Effector CD4-positive, alpha-beta T cell (primary cell): ENCODE results near the gene GPR42.
"Not testable (repeated sequence)": the region's sequence is repeated elsewhere in the genome, so short reads cannot be mapped to it uniquely, and the experiment has no call there.

Experiments used
- DNase-seq: peaks from one replicate; pipeline ENCODE4 v3.0.0-alpha.2; 2020

Gene GPR42

DNA sequence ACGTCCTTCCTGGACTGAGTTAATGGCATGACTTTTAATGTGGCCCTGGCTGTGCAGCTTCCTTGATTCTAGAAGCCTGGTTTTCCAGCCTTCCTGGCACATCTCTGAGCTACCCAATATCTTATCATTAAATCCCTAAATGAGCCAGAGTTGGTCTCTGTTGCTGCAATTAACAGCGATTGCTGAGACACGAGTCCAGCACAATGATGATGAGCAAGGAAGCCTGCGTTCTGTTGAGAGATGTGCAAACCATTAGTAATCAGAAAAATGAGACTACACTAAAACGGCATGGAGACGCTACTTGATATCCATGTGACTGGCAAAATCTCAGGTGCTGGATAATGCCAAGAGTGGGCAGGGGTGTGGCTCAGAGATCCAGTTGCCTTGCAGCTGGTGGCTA lies 26.2 kb downstream of the GPR42 start:
- DNase-seq = no peak

DNA sequence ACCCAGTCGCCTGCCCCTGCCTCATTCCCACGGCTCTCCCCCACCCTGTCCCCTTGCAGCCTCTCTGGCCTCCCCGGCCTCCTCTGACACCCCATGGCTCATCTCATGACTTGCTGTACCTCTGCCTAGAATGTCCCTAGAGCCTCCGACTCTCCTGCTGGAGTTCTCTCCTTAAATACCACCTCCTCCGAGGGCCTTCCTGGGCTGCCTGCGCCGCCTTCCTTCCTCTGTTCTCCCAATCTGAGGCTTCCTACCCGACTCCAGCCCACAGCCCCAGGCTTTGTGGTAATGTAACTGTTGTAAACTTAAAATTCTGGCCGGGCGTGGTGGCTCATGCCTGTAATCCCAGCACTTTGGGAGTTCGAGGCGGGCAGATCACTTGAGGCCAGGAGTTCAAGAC lies 27.7 kb downstream of the GPR42 start:
- DNase-seq = no peak

DNA sequence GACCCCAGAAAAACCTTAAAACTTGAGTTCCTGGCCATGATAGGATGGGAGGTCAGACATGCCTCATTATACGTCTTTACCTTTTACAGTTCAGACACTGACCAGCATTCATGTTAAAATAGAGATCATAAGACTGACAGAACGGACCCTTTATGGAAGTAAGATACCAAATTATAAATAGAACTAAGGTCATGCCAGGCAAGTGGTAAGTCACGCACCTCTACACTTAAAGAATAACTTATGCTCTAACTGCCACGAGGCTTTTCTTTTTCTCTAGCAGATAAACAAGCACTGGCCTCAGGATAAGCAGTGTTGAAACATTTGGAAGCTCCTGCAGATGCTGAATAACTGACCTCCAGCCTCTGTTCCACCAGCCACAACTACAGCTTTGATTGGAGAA lies 28.4 kb downstream of the GPR42 start:
- no peak for DNase-seq

DNA sequence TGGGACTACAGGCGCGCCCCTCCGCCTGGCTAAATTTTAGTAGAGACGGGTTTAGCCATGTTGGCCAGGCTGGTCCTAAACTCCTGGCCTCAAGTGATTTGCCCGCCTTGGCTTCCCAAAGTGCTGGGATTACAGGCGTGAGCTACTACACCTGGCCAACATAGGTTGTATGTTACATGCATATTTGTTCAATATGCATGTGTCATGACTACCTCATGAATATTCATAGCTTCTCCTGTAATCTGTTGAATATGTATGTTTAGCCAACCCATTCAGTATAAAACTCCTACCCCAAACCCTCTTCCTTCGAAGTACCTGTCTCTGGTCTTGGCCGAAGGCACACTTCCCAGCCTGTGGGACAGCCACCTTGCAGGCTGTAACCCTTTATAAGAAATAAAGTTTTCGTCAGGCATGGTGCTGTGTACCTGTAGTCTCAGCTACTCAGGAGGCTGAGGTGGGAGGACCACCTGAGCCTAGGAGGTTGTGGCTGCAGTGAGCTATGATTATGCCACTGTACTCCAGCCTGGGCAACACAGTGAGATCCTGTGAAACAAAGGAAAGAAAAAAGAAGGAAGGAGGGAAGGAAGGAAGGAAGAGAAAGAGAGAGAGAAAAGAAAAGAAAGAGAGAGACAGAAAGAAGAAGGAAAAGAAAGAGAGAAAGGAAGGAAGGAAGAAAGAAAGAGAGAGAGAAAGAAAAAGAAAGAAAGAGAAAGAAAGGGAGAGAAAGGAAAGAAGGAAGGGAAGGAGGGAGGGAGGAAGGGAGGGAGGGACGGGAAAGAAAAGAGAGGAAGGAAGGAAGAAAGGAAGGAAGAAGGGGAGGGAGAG lies 29.3 kb downstream of the GPR42 start:
- no peak for DNase-seq

DNA sequence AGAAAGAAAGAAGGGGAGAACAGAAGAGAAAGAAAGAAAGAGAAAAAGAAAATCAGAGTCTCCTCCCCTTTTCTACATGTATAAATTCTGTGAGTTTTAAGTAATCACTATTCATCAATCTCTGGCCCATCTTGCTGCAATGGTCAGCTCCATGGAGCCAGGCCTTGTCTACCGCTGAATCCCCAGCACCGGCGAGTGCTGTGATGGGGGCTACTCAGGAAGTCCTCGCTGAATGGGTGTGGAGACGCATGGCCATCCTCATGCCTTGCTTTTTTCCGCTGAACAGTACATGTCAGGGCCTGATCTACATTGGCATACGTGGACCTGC lies 29.9 kb downstream of the GPR42 start:
- no peak for DNase-seq

DNA sequence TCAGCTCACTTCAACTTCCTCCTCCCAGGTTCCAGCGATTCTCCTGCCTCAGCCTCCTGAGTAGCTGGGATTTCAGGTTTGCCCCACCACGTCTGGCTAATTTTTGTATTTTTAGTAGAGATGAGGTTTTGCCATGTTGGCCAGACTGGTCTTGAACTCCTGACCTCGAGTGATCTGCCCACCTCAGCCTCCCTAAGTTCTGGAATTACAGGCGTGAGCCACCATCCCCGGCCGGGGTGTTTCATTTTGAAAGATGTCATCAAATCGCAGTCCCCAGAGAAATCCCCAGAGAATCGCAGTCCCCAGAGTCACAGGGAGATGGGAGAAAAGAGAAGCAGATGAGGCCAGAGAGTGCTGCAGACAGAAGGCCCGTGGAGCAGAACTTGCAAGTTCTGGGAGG lies 30.5 kb downstream of the GPR42 start:
- not testable (repeated sequence) for DNase-seq

DNA sequence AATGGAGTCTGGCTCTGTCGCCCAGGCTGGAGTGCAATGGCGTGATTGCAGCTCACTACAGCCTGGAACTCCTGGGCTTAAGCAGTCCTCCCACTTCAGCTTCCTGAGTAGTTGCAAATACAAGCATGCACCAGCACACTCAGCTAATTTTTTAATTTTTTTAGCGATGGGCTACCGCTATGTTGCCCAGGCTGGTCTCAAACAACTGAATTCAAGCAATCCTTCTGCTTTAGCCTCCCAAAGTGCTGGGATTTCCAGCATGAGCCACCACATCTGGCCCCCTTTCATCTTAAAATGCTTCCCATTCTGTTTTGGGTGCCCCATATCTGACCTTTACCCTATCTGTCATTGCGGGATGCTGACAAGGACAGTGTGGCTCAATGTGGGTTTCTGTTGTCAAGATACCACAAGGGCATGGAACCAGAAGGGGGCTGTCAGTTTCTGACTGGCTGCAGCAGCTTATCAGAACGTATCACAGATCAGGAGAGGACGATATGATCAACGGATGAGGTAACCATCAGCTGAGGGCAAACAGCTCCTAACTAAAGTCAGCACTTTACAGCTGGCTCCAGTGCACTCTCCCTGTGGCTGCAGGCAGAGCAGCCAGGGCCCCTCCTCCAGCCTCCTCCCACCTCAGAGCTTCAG lies 32.4 kb downstream of the GPR42 start:
- no peak for DNase-seq

DNA sequence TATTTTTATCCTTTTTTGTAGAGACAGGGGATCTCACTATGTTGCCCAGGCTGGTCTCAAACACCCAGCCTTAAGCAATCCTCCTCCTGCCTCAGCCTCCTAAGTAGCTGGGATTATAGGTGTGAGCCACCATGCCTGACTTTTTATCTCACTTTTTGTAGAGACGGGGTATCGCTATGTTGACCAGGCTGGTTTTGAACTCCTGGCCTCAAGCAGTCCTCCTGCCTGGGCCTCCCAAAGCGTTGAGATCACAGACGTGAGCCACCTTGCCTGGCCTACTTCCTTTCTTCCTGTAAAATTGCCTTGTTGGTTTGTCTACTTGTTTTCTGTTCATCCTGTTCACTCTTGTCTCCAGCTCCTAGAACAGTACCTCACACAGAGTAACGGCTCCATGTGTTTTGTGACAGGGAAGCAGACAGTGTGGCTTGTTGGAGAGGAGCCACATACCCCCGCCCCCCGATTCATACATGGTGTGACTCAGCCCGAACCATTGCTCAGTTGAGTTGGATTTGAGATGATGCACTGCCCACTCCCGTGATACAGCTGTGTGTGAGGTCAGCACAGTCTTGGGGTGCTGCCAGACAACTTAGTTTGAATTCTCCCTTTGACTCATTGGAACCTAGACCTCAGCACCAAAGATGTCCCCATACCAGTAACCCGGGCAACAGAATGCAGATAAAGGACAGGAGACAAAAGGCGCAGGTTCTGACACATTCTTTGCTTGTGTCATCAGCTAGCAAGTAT lies 34.2 kb downstream of the GPR42 start:
- no peak for DNase-seq

DNA sequence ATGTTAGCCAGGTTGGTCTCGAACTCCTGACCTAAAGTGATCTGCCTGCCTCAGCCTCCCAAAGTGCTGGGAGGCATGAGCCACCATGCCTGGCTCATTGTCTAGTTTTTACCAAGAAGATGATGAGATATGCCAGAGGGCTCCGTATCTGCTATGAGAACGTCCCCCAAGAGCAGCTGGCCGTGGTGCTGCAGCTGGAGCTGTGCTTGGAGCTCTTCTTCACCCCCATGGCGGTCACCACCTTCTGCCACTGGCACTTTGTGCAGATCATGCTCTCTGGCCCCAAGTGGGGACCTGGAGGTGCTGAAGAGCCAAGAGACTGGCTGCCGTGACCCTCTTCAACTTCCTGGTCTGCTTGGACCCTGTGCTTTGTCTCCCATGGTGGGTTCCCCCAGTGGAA lies 36.8 kb downstream of the GPR42 start:
- DNase-seq = no peak

DNA sequence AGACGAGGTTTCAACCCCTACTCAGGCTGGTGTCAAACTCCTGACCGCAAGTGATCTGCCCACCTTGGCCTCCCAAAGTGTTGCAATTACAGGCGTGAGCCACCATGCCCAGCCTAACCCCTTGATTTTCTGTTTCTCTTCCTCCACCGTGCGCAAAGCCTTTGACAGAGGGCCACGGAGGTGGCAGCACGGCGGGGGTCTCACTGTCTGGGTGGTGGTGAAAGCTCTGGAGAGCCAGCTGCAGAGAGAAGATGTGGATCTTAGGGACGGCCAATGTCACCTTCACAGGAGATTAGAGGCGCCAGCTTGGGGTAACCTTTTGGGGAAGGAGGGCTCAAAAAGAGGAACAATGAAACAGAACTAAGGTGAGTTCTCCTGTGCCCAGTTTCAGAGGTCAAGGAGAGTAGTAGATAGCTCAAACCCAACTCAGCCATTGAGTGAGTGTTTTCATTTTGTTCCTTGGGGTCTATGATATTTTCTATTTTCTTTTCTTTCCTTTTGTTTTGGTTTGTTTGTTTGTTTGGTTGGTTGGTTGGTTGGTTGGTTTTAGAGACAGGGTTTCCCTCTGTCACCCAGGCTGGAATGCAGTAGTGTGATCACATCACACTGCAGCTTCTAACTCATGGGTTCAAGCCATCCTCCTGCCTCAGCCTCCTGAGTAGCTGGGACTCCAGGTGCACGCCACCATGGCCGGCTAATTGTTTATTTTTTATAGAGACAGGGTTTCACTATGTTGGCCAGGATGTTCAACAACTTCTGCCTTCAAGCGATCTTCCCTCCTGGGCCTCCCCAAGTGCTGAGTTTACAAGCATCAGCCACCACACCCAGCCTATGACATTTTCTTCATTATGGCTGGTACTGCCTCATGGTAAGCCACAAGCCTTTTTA lies 37.7 kb downstream of the GPR42 start:
- DNase-seq = no peak

DNA sequence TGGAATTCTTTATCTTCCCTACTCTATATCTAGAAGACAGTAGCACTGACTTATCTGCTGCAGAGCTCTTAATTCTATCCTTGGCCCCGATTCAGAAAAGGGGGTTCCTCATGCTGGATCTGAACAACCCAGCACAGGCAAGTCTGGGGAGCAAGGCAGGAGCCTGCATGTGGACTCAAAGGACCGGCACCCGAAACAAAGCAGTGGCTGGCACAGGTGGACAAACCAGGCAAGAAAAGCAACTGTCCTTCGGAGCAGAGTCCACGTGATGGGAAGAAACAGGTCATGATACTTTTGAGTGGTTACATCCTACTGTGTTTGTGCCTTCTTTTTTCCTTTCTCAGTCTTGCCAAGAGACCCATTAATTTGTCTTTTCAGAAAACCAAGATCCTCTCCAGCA lies 38.3 kb downstream of the GPR42 start:
- DNase-seq = no peak

DNA sequence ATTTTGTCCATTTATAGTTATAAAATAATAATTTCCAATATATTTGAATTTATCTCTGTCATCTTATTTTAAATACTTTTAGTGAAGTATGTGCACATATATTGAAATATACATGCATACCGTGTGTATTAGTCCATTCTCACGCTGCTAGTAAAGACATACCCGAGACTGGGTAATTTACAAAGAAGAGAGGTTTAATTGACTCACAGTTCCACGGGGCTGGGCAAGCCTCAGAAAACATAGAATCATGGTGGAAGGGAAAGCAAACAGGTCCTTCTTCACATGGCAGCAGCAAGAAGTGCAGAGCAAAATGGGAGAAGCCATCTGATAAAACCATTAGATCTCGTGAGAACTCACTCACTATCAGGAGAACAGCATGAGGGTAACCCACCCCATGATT lies 39.6 kb downstream of the GPR42 start:
- no peak for DNase-seq

DNA sequence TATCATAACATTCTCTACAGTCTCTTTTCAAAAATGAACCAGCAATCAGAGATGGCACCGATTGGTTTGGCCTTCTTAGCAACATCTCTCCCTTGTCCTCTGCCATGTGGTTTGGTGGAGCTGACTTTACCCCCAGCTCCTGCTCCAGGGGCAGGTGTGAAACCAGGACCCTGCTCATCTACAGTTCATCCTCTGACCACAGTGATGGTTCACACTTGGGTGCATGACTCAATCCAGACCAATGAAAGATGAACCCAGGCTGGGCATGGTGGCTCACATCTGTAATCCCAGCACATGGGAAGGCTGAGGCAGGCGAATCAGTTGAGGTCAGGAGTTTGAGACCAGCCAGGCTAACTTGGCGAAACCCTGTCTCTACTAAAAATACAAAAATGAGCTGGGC lies 43.6 kb downstream of the GPR42 start:
- no peak for DNase-seq

DNA sequence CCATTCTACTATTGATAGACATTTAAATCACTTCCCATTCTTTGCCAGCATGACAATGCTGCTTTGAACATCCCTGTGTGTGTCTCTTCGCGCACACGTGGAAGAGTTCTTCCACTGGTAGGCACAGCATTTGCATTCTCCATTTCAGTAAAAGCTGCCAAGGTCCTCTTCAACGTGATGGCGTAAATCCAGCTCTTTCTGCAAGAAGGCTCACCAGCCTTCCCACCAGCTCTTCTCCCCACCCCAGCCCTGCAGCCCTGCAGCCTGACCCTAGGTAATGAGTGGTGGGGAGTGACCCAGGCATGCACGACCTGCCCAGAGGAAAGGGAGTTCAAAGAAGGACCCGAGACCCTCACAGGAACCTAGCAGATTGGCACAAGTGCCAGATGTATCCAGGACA lies 45.5 kb downstream of the GPR42 start:
- DNase-seq = no peak

DNA sequence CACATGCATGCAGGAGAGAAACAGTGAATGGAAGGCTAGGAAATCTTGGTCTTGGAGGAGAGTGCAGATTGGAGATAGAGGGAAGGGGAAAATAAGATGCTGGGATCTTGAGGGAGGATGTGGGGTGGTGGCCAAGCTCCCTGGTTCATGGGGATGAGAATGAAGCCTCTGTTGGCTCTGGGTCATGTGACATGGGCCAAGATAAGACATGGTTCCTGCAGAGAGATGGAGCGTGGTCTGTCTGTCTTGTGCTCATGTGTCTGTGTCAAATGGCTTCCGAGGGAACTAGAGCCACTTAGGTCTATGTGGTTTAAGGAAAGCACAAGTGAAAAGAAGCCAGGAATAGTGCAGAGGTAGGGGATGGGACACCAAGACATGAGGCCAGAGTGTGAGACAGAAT lies 46.4 kb downstream of the GPR42 start:
- no peak for DNase-seq

DNA sequence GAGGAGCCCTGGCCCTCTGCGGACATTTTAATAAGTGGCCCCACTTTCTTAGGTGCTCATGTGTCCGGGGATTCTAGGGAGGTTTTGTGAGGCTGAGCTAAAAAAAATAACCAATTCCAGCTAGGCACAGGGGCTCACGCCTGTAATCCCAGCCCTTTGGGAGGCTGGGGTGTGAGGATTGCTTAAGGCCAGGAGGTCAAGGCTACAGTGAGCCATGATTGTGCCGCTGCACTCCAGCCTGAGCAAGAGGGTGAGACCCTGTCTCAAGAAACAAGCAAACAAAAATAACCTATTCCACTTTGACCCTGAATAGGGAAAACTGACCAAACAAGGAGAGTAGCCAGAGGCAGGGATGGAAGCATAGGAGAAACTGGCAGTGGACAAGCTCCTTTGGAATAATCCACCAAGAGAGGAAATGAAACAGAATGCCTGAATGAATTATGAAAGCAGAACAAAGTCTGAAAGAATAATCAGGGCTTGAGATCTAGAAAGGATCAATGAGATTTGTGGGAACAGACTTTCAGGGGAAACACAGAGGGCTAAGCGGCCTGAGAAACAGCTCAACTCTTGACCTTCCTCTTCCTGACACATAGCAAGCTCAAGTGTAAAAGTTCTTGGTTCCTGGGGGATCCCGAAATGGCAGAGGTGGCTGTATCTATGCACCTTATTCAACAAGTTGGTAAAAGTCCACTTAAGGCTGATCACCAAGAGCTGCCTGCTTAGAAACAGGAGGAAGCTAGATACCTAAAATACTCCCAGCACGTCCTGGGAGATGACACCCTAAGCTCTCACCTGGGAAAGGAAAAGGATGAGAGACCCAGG lies 47.1 kb downstream of the GPR42 start:
- DNase-seq = no peak

DNA sequence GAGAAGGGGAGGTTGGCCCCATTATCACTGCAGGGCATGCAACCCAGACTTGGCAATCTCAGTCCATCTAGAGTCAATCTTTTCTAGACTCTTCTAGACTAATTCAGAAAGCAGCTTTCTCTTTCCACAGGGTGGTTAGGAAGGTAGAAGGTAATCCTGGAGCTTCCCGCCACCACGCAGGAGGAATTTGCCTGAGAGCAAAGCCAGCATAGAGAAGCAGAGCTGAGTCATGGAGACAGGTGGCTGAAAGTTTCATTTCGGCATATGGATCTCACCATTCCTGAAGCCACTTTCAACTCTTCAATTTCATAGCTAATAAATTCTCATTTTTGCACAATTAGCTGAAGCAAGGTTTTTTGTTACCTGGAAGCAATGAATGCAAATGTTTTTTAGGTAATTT lies 48.2 kb downstream of the GPR42 start:
- no peak for DNase-seq

DNA sequence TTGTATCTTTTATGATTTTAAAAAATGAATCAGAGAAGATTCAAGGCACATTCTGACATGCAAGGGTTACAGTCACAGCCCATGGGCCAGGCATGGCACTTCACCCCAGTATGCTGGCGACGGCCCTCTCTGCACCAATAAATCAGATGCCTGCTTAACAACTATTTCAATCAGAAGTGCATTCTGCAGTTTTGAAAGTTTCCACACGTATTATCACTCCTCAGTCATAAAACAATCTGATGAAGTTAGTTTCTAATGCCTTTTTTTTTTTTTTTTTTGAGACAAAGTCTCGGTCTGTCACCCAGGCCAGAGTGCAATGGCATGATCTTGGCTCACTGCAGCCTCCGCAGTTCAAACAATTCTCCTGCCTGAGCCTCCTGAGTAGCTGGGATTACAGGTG lies 48.9 kb downstream of the GPR42 start:
- DNase-seq = no peak

DNA sequence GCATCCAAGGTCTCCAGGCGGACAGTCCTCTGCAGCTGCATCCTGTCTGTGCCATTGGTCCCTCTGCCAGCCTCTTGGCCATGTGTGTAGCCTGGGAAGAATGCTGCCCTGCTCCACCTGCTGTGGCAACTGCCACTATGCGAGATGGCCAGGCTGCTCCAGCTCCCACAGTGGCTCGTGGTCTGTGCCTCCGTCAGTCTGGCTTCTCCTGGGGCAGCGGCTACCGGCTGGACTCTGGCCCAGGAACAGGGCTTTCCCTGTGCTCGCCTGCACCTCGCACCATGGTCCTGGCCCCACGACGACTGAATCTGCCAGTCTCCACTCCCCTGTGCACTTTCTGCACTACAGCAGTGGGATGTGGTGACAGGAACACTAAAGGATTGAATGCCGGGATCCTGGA lies 50.5 kb downstream of the GPR42 start:
- no peak for DNase-seq
